H1 (cell line): ENCODE data around the gene MOB2. TPM values are rescaled to one million over a fixed set of nuclear protein-coding genes. Genes with fewer than 3 reads are reported as not detected.

Experiments
- CHD1 ChIP-seq: IDR thresholded peaks from 2 replicates; pipeline ENCODE4 v1.6.1; 2012; ENCODE audit warnings: low read depth, low read length, improper control_type of control experiment
- polyA plus RNA-seq, 7 experiments: library from polyadenylated mRNA; depleted of rRNA in 3 of 7; stranded (reverse) in 5 of 7; unstranded in 2 of 7; fragments of >200 nt in 5 of 7; fragments of 200-250 nt in 2 of 7; gene quantifications; 1 replicate in 5 of 7; 2 replicates in 1 of 7; 4 replicates in 1 of 7; pipeline versions ENCODE4 v1.2.1 to v1.2.3, GENCODE V29; 2011 to 2013; ENCODE audit warnings: missing spikeins in 2 of 7, mixed read lengths in 2 of 7
- total RNA-seq: library from RNA; stranded (reverse); fragmentation: NEBNext Ultra II Directional; extraction: Animal tissue kit (Norgen Biotek cat#: 25700); gene quantifications from 2 replicates; pipeline ENCODE4 v1.2.1, GENCODE V29; 2021

Gene MOB2
- total and polyA plus RNA-seq, 2 of the 8 experiments (the other 6 are each of a cell fraction or from before 2014, with no cell fraction given): 18.6 to 28.2 TPM

- TF ChIP-seq CHD1: no peak
Observed at GRCh38 chr11:1428762-1429316, 57.7 kb downstream of the MOB2 start (continued).
